Spleen (tissue), 7 donors: ENCODE results near the gene CCND2.

ENCODE experiments used
- POLR2A ChIP-seq, 3 donors: fragments of 450-650 bp; IDR thresholded peaks; one replicate each; pipeline ENCODE4 v1.5.1; 2017; ENCODE audit warnings: antibody characterized with exemption in 3 of 3, mild to moderate bottlenecking in 1 of 3
- POLR2AphosphoS5 ChIP-seq, 3 donors: sonication (generic); formaldehyde crosslinking; IDR thresholded peaks; one replicate each; pipeline ENCODE4 v1.5.1; 2017; ENCODE audit warnings: antibody characterized with exemption in 3 of 3
- TF ChIP-seq, protein P1 (sequence below), 11 experiments: fragments of 200-600 bp in 7 of 11; fragments of 450-650 bp in 4 of 11; sonication (generic) in 4 of 11; IDR thresholded peaks in 8 of 11; conservative IDR thresholded peaks in 3 of 11; 1 replicate in 7 of 11; 2 replicates in 4 of 11; pipeline versions ENCODE4 v1.4.0 to v1.8.0; 2016 to 2021; ENCODE audit warnings: antibody characterized with exemption in 11 of 11, inconsistent platforms in 4 of 11, mild to moderate bottlenecking in 1 of 11
- donor health status: DM: no; HTN: no; CAD: no; lungs with moderate emphysema.
- donor health status: DM: no; HTN: no; CAD: no.
- donor health status: DM: no; HTN: no; CAD: no.

DNA sequence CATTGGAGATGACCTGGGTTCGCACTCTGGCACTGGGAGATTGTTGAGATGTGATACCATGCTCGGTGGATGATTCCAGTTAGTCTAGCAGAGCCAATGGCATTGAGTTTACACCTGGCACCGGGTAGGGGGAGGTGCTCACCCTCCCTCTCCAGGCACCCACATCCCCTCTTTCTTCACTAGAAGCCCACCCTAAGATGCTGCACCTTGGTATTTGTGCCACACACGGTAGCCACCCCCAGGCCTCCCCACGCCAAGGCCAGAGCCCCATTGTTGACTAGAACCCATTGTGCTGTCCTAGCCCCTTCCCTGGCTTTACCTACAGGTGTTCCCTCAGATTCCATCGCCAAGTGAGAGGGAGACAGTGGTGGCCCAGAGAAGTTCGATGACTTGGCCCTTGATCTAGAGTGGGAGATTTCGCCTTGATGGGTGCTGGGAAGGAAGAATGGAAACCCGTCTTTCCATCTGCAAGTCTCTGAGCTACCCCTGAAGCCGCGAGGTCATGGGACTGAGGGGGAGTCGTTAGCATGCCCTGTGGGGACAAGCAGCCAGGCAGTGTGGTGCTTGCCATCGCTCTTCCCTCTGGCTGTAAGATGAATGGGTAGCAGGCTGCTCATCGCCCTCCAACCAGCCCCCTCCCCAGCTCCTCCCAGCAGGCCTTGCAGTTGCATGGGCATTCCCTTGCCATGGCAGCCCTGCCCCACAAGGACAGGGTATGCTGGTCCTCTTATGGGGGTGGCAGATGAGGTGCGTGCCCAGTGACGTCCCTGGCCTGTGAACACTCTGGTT lies 8.7 kb downstream of the CCND2 start:
- TF ChIP-seq, protein P1, sequence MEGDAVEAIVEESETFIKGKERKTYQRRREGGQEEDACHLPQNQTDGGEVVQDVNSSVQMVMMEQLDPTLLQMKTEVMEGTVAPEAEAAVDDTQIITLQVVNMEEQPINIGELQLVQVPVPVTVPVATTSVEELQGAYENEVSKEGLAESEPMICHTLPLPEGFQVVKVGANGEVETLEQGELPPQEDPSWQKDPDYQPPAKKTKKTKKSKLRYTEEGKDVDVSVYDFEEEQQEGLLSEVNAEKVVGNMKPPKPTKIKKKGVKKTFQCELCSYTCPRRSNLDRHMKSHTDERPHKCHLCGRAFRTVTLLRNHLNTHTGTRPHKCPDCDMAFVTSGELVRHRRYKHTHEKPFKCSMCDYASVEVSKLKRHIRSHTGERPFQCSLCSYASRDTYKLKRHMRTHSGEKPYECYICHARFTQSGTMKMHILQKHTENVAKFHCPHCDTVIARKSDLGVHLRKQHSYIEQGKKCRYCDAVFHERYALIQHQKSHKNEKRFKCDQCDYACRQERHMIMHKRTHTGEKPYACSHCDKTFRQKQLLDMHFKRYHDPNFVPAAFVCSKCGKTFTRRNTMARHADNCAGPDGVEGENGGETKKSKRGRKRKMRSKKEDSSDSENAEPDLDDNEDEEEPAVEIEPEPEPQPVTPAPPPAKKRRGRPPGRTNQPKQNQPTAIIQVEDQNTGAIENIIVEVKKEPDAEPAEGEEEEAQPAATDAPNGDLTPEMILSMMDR (IDR thresholded peaks at IDR 0.05 in 8 of 11, conservative IDR thresholded peaks at IDR 0.05 in 3 of 11) = no peak
- peak in 1 of 3 donors; percentile 25 for TF ChIP-seq POLR2AphosphoS5 (IDR thresholded peaks at IDR 0.05)
- TF ChIP-seq POLR2A (IDR thresholded peaks at IDR 0.05) = no peak
